Activated naive CD8-positive, alpha-beta T cell treated with anti-CD3 and anti-CD28 coated beads, Interleukin-2, amount 50 U/mL, for 16 hours (primary cell): Measurements from ENCODE around the gene ANKDD1A.

Source experiments
- DNase-seq: peaks from one replicate; pipeline ENCODE4 v3.0.0-alpha.2; 2020; ENCODE audit warnings: low read depth, low spot score

The ANKDD1A gene

DNA sequence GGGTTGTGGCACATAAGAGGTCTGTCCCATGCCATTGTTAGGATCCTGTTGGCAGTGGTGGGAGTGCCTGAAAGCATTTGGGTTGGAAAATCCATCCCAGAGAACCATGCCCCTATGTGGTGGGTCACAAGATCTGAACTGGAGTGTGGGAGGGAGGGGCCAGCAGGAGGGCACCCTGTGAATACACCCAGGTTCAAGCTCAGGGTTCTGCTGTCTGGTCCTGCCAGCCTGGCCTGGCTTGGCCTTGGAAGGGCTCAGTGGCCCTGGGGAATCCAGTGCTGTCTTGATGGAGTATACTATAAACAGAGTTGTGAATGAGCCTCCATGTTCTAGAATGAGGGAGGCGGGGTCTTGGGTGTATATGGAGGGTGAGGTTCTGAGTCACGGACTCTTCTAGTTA, 11.8 kb downstream of the ANKDD1A start:
- DNase-seq, result no peak

DNA sequence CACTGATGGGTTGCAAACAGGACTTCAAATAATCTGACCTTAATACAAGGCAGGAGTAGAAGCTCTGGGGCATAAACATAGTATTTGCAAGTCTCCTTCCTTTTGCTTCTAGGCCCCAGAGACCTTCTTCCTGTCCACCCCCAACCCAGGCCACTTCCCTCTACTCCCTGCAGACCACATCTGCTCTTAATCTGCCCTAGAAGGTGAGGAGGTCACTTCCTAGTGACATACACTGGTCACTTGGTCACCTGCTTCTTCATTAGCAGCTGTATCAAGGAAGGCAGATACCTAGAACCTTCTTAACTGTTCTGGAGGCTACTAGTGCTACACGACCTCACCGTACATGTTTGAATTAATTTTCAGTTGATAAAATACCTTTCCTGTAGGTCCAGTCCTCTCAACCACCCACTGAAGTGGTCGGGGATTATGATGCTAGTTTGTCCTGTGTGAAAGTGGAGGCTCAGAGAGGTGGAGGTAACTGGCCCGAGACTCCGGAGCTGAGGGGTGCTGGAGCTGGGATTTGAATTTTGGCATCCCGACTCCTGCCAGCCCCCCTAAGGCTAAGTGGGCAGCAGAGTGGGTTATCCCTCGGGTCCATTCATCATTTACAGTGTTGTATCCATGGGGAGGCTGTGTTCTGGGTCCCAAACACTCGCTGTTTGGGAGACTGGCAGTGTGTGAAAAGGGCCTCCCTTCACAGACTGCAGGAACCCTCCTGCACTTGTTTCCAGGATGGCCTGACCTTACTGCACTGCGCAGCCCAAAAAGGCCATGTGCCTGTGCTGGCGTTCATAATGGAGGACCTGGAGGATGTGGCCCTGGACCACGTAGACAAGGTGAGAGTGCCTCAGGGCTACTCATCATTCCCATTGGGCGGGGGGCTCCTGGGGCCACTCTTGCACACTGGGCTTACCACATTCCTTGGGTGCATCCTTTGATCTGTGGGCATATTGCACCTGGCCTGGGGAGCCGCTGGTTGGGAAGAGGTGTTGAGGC, 13.9 kb downstream of the ANKDD1A start:
- DNase-seq, result no peak

GRCh38 chr15:64926661-64927060, 15.0 kb downstream of the ANKDD1A start:
- no peak for DNase-seq

GRCh38 chr15:64928626-64929220, 17.0 kb downstream of the ANKDD1A start:
- DNase-seq, result no peak

DNA sequence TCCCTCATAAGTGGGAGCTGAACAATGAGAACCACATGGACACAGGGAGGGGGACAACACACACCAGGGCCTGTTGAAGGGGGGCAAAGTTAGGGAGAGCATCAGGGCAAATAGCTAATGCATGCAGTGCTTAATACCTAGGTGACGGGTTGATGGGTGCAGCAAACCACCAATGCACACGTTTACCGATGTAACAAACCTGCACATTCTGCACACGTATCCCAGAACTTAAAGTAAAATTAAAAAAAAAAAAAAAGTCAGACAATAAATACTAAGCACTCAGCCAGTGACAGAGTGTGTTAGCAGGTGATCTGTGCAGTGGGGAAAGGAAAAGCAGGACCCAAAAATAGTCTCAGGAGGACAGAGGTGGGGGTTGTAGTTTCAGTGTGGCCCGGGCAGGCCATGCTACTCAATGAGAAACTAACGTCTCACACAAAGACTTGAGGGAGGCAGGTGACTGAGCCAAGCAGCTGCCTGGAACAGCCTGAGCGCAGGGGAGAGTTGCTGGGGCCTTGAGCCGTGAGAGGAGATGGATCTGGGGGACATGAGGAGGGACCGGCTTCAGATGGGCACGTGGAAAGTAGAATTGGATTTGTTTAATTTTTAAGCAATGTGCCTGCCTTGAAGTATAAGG, 18.4 kb downstream of the ANKDD1A start:
- DNase-seq, result no peak

DNA sequence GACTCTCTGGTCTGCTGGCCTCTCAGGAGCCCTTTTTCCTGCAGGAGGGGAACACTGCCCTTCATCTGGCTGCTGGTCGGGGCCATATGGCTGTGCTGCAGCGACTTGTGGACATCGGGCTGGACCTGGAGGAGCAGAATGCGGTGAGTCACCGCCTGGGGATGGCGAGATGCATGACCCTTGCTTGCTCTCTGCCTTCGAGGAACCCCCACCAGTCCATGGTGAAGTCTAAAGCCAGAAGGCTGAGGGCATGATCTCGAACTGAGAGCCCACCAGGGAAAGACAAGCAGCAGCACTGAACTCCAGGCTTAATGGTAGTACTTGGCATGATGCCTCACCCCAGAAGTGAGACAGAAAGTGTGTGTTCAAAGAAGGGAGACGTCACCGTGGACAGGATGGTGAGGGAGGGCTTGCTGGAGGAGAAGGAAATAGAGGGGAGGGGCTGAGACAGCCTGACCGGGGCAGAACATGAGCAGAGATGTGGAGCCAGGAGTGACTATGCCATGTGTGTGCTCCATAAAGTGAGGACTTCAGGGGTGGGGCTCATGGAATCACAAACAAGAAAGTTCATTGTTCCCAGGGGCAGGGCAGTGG, 19.2 kb downstream of the ANKDD1A start:
- DNase-seq, result no peak

DNA sequence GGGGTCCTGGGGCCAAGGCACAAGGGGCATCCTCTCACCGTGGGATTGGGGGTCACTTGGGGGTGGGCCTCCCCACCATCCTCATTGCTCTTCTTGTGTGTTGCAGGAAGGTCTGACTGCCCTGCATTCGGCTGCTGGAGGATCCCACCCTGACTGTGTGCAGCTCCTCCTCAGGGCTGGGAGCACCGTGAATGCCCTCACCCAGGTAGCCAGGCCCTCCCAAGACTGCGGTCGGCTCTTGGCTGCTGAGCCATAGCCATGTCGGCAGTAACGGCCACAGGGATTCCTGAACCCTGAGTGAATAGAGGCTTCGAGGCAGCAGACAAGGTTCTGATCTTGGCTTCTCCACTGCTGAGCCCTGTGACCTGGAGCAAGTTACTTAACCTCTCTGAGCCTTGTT, 19.7 kb downstream of the ANKDD1A start:
- no peak for DNase-seq

DNA sequence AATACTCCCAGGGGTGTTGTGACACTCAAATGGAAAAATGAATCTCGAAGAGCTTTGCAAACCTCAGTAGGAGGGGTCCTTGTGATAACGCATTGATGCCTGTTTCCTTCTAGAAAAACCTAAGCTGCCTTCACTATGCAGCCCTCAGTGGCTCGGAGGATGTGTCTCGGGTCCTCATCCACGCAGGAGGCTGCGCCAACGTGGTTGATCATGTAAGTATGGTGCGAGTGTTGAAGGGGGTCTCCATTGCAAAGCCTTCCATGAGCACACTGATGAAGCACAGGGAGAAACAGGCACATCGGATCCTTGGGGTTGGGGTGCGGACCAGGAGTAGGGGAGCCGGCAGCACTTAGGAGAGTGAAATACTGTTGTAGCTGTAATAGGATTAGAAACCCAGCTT, 22.3 kb downstream of the ANKDD1A start:
- no peak for DNase-seq

- DNase-seq, result no peak
Observed at GRCh38 chr15:64938192-64938591, 26.5 kb downstream of the ANKDD1A start.

DNA sequence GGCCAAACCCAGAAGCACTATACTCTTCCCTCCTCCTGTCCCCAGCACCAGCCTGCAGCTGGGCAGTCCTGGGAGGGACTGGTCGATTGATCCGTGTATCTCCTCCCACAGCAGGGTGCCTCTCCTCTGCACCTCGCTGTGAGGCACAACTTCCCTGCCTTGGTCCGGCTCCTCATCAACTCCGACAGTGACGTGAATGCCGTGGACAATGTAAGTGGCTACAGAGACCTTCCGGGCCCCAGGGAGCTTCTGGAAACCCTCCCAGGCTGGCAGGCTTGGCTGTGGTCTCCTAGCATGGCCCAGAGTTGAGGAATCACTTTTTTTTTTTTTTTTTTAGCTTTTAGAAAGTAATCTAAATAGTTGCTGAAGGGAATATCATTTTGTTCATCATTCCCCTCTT, 30.7 kb downstream of the ANKDD1A start:
- DNase-seq, result no peak

- DNase-seq, result no peak
Observed at GRCh38 chr15:64943512-64944225, 32.0 kb downstream of the ANKDD1A start.

DNA sequence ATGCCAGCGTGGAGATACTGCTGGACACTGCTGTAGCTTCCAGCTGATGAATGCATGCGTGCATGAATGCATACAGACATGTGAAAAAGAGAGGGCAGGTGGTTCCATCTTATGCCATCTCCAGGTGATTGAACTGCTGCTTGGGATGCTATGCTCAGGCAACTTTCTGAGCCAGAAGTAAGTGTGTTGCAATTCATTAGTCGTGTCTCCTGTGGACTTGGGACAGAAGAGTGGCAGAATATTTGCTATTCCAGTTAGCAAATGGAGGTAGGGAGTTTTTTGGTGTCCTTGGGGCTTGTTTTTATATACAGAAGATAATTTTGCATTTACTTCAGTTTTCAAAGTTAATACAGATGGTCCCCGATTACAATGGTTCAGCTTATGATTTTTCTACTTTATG, 33.3 kb downstream of the ANKDD1A start:
- DNase-seq, result no peak

DNA sequence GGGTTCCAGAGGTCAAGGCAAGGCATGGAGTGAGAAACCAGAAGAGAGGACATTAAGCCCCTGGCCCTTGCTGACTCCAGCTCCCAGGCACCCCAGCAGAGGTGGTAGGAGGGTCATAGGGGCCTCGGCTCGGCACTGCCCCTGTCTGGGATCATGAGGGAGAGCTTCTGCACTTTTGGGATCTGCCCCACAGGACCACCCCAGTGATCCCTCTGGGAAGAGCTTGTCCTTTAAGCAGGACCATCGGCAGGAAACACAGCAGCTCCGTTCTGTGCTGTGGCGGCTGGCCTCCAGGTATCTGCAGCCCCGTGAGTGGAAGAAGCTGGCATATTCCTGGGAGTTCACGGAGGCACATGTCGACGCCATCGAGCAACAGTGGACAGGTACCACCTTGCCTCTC, 35.5 kb downstream of the ANKDD1A start:
- no peak for DNase-seq

DNA sequence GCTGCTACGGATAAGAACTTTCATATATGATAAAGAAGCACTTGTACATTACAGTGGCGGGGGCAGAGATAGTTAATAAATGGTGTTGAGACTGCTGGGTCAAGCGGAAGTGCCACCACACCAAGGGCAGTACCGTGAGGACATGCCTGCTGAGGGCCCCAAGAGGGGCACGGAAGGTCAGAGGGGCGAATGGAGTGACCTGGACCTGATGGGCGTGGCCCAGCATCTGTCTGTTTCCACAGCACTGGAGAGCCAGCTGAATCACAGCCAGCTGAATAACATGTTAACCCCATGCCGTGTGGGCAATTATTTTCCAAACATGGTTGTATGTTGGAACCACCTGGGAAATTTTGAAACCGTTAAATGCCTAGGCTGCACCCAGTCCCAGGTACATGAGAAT, 37.2 kb downstream of the ANKDD1A start:
- no peak for DNase-seq

DNA sequence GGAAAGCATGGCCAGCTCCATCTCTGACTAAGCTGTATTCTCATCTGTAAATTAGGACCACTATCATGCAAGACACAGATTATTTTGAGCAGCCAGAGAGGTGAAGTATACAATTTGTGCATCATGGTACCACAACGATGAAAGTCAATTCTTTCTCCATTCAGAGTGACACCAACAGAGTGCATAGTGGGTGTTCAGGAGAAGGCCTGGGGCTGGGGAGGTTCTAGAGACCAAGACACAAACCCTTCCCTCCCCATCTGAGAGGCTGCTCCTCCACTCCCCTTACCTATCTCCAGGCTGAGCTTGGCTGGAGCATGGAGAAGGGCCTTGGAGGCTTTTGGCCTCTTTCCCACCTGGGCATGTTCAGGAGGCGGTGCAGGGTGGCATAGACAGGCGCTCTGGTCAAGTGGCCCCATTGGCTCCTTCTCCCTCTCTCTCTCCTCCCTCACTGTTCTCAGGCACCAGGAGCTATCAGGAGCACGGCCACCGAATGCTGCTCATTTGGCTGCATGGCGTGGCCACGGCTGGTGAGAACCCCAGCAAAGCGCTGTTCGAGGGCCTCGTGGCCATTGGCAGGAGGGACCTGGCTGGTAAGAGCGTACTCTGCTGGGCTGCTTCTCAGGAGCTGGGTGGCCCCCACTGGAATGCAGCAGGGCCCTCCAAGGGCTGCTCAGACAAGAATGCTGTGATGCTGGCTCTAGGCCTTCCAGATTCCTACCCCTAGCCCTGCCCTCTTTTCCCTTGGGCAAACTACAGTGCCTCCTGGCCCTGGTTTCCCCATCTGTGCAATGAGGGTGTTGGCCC, 37.9 kb downstream of the ANKDD1A start:
- no peak for DNase-seq

- DNase-seq, result no peak
Observed at GRCh38 chr15:64950888-64951287, 39.2 kb downstream of the ANKDD1A start.

- DNase-seq, result no peak
Observed at GRCh38 chr15:64951777-64952418, 40.2 kb downstream of the ANKDD1A start.

DNA sequence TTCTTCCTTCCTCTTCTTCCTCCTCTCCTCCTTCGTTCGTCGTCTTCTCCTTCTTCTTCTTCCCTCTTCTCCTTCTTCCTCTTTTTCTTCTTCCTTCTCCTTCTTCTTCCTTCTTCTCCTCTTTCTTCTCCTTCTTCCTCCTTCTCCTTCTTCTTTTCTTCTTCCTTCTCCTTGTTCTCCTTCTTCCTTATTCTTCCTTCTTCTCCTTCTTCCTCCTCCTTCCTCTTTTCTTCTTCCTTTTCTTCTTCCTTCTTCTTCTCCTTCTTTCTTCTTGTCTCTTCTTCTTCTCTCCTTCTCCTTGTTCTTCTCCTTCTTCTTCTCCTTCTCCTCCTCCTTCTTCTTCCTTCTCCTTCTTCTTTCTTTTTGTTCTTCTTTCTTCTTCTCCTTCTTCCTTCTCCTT, 42.7 kb downstream of the ANKDD1A start:
- no peak for DNase-seq

DNA sequence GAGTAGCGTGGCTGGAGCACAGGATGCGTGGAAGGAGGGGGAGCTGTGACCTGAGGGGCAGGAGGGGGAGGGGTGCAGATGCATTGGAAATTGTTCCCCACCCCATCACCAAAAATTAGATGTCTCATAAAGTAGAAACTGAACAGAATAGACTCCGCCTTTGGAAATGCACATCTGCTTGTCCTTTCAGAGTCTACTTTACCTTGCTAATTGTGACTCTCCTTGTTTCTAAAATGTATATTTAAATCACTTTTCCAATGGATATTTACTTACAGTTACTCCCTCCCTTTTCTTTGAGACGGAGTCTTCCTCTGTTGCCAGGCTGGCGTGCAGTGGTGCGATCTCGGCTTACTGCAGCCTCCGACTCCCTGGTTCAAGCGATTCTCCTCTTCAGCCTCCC, 47.4 kb downstream of the ANKDD1A start:
- no peak for DNase-seq

- no peak for DNase-seq
Observed at GRCh38 chr15:64960153-64960552, 48.5 kb downstream of the ANKDD1A start.
